ENCODE data around the gene PXDN. TPM values are rescaled to one million over a fixed set of nuclear protein-coding genes. Genes with fewer than 3 reads are reported as not detected.
A peak's percentile ranks its signal among the peaks of the same experiment; 100 is the strongest.
"Not testable (repeated sequence)": the region's sequence is repeated elsewhere in the genome, so short reads cannot be mapped to it uniquely, and the experiment has no call there.

PXDN gene
- total RNA-seq, 1 experiment from 2014 or later: 96.1 TPM

GRCh38 chr2:1704631-1705556 is 39.4 kb downstream of the PXDN start:
- intact Hi-C loops (cut with micrococcal nuclease): loop anchor here (5.0 kb wide), 1 partner anchor 37 kb away; the partner anchor contains the start of gene PXDN
- Mint-ChIP-seq H3K9me3 (ENCODE audit: unreplicated experiment) (no peaks in the 10 kb centered on the region), H3K4me1 (ENCODE audit: insufficient read depth, unreplicated experiment) (peaks cover 25% of the 10 kb centered on the region), H3K27me3 (ENCODE audit: insufficient read depth, unreplicated experiment) (no peaks in the 10 kb centered on the region), H3K27ac (ENCODE audit: low read depth, unreplicated experiment) (peak overlapping the region; percentile 70), H3K4me3 (ENCODE audit: unreplicated experiment) (peak overlapping the region; percentile 38), H3K36me3 (ENCODE audit: insufficient read depth, unreplicated experiment) (no peaks in the 10 kb centered on the region)
- POLR2A ChIA-PET: interaction anchor here (0.7 to 2.2 kb wide), 11 partner anchors 12 to 80 kb away, joined by 3 to 14 read pairs (median 5); no protein-coding TSS in a partner anchor
- CTCF ChIA-PET: interaction anchor here (0.6 to 2.9 kb wide), 8 partner anchors 8 to 70 kb away, joined by 3 to 10 read pairs (median 5); no protein-coding TSS in a partner anchor
- TF ChIP-seq CTCF (IDR thresholded peaks at IDR 0.05; ENCODE audit: unreplicated experiment): no peak
- BruUV-seq (replicated peaks): no TSS peak
- DNase-seq (ENCODE audit: unreplicated experiment): peak; percentile 88

DNA sequence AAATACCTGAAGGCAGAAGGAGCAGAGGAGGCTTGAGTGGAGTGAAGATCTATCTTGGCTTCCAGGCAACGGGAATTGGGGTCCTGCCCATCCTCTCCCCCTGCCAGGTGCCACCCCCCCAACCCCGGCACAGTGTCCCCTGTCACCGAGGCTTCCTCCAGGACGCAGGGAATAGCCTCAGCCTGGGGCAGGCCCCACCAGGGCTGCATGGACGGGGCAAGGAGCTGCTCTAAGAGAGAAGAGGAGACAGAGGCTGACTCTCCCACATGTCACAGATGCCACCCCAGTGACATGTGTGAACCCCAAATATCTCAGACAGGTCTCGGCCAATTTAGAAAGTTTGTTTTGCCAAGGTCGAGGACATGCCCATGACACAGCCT is 42.1 kb downstream of the PXDN start:
- no peak for TF ChIP-seq CTCF (IDR thresholded peaks at IDR 0.05; ENCODE audit: unreplicated experiment)
- Mint-ChIP-seq H3K27me3 (ENCODE audit: insufficient read depth, unreplicated experiment) (no peaks in the 10 kb centered on the region), H3K36me3 (ENCODE audit: insufficient read depth, unreplicated experiment) (peaks cover 12% of the 10 kb centered on the region), H3K9me3 (ENCODE audit: unreplicated experiment) (no peaks in the 10 kb centered on the region), H3K4me1 (ENCODE audit: insufficient read depth, unreplicated experiment) (peaks cover 19% of the 10 kb centered on the region), H3K4me3 (ENCODE audit: unreplicated experiment) (no peak overlapping the region), H3K27ac (ENCODE audit: low read depth, unreplicated experiment) (peak overlapping the region; percentile 84)
- intact Hi-C loops (cut with micrococcal nuclease): no loop called here
- BruUV-seq (replicated peaks): no TSS peak
- ChIA-PET POLR2A (interaction anchor here (0.6 to 2.0 kb wide), 6 partner anchors 20 to 108 kb away, joined by 3 to 9 read pairs (median 4); no protein-coding TSS in a partner anchor), CTCF (interaction anchor here (0.7 to 1.1 kb wide), 3 partner anchors 11 to 44 kb away, joined by 4 read pairs; no protein-coding TSS in a partner anchor)
- no peak for DNase-seq (ENCODE audit: unreplicated experiment)

DNA sequence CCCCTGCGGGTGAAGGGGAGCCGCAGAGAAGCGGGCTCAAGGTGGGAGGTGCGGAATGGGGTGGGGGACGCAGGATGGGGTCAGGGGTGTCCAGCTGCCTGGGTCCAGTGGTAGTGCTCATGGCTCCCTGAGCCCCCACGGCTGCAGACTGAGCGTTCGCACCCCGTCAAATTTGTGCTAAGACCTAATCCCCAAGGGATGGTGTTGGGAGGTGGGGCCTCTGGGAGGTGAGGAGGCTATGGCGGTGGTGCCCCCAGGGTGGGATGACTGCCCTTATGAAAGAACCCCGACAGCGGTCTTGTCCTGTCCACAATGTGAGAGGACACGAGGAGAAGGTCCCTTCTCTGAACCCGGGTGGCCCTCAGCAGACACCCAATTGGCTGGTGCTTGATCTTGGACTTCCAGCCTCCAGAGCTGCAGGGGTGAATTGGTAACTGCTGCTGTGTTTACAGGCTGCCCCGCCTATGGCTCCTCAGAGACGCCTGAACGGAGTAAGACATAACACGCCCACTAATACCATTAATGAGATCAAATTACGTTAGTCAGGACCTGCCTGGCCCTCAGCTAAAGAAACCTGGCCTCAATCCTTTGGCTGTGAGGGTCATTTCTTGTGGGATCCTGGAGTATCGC is 42.6 kb downstream of the PXDN start:
- ChIA-PET CTCF (interaction anchor here (0.7 to 1.1 kb wide), 3 partner anchors 10 to 45 kb away, joined by 4 read pairs; no protein-coding TSS in a partner anchor), POLR2A (interaction anchor here (1.2 to 2.0 kb wide), 4 partner anchors 21 to 29 kb away, joined by 3 to 9 read pairs (median 4); no protein-coding TSS in a partner anchor)
- no TSS peak for BruUV-seq (replicated peaks)
- no peak for TF ChIP-seq CTCF (IDR thresholded peaks at IDR 0.05; ENCODE audit: unreplicated experiment)
- DNase-seq (ENCODE audit: unreplicated experiment): peak; percentile 69
- Mint-ChIP-seq H3K27ac (ENCODE audit: low read depth, unreplicated experiment) (peak overlapping the region; percentile 84), H3K27me3 (ENCODE audit: insufficient read depth, unreplicated experiment) (no peaks in the 10 kb centered on the region), H3K9me3 (ENCODE audit: unreplicated experiment) (no peaks in the 10 kb centered on the region), H3K4me1 (ENCODE audit: insufficient read depth, unreplicated experiment) (peaks cover 21% of the 10 kb centered on the region), H3K4me3 (ENCODE audit: unreplicated experiment) (no peak overlapping the region), H3K36me3 (ENCODE audit: insufficient read depth, unreplicated experiment) (peaks cover 12% of the 10 kb centered on the region)
- intact Hi-C loops (cut with micrococcal nuclease): no loop called here

DNA sequence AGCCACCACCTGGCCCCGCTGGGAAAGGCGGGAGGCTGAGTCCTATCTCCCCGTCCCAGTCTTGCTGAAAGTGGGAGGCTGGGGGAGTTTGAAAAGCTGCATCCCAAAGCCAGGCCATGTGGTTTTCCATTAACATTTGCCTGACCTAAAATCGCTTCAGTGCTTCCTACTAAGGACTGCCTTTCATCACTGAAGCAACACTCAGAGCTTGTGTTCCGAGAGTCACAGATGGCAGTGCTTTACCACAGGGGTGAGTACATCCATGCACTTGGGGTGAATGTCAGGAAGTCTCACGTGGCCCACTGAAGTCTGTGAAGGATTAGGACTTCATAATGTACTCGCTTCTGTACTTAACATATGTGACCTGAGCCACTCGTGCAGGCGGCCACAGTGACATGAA is 43.3 kb downstream of the PXDN start:
- Mint-ChIP-seq H3K36me3 (ENCODE audit: insufficient read depth, unreplicated experiment) (peaks cover 16% of the 10 kb centered on the region), H3K27ac (ENCODE audit: low read depth, unreplicated experiment) (peak overlapping the region; percentile 84), H3K4me1 (ENCODE audit: insufficient read depth, unreplicated experiment) (peaks cover 27% of the 10 kb centered on the region), H3K27me3 (ENCODE audit: insufficient read depth, unreplicated experiment) (no peaks in the 10 kb centered on the region), H3K9me3 (ENCODE audit: unreplicated experiment) (no peaks in the 10 kb centered on the region), H3K4me3 (ENCODE audit: unreplicated experiment) (no peak overlapping the region)
- BruUV-seq (replicated peaks): no TSS peak
- ChIA-PET POLR2A (interaction anchor here (0.5 to 2.0 kb wide), 2 partner anchors 30 to 53 kb away, joined by 3 to 9 read pairs; no protein-coding TSS in a partner anchor), CTCF (no interaction called here)
- no peak for TF ChIP-seq CTCF (IDR thresholded peaks at IDR 0.05; ENCODE audit: unreplicated experiment)
- intact Hi-C loops (cut with micrococcal nuclease): no loop called here
- no peak for DNase-seq (ENCODE audit: unreplicated experiment)

- DNase-seq (ENCODE audit: unreplicated experiment); H3K4me3 Mint-ChIP-seq (ENCODE audit: unreplicated experiment): not testable (repeated sequence)
These were observed 43.9 kb downstream of the PXDN start for GRCh38 chr2:1700427-1700826.

More at GRCh38 chr2:1700427-1700826, 43.9 kb downstream of the PXDN start:
- H3K27ac Mint-ChIP-seq (ENCODE audit: low read depth, unreplicated experiment); BruUV-seq (replicated peaks); H3K27me3 Mint-ChIP-seq (ENCODE audit: insufficient read depth, unreplicated experiment); H3K9me3 Mint-ChIP-seq (ENCODE audit: unreplicated experiment); intact Hi-C loops (cut with micrococcal nuclease): not testable (repeated sequence)
- peaks cover 29% of the 10 kb centered on the region for H3K4me1 Mint-ChIP-seq (ENCODE audit: insufficient read depth, unreplicated experiment)
- H3K36me3 Mint-ChIP-seq (ENCODE audit: insufficient read depth, unreplicated experiment): peaks cover 16% of the 10 kb centered on the region
- ChIA-PET POLR2A (interaction anchor here (0.5 to 1.1 kb wide), 2 partner anchors 30 to 53 kb away, joined by 3 read pairs; no protein-coding TSS in a partner anchor), CTCF (interaction anchor here (0.7 to 1.0 kb wide), 2 partner anchors 11 to 42 kb away, joined by 3 read pairs; no protein-coding TSS in a partner anchor)
